Neuron (in vitro differentiated cells): ENCODE measurements around the gene TTC38.

Source experiments
- H2AFZ ChIP-seq: one replicate; pipeline ENCODE4 v1.6.1; 2013; ENCODE audit warnings: low read depth, mild to moderate bottlenecking, inconsistent platforms, low read length, moderate library complexity
- H3K27me3 ChIP-seq: one replicate; pipeline ENCODE4 v1.6.1; 2013; ENCODE audit warnings: low read length; ENCODE audit not compliant: insufficient read depth
- H3K36me3 ChIP-seq: one replicate; pipeline ENCODE4 v1.6.1; 2013; ENCODE audit warnings: low read length; ENCODE audit not compliant: insufficient read depth
- H3K4me1 ChIP-seq: one replicate; pipeline ENCODE4 v1.6.1; 2013; ENCODE audit warnings: low read length; ENCODE audit not compliant: insufficient read depth
- H3K4me3 ChIP-seq: 2 replicates; pipeline ENCODE4 v1.5.1; 2013; ENCODE audit warnings: mild to moderate bottlenecking, low read length, moderate library complexity
- H3K9me3 ChIP-seq: one replicate; pipeline ENCODE4 v1.6.1; 2013; ENCODE audit warnings: low read length

Gene TTC38

DNA sequence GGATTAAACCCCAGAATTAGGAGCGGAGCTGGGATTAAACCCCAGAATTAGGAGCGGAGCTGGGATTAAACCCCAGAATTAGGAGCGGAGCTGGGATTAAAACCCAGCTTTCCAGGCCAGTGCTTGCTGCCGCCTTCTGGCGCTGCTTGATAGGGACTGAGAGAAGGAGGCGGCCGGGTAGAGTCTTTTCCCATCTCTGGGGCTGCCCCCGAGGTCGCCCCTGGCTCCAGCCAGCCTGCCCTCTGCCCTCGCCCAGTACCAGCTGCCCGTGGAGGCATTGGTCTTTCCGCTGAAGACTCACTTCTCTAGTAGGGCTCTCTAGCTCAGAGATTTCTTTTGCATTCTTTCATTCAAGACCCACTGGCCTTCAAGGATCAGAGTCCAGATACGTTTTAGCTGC lies 72.9 kb downstream of the TTC38 start:
- Histone ChIP-seq H2AFZ (no peak overlapping the region), H3K36me3 (peaks cover 68% of the 10 kb centered on the region), H3K4me1 (peaks cover 12% of the 10 kb centered on the region), H3K4me3 (no peak overlapping the region), H3K9me3 (no peaks in the 10 kb centered on the region), H3K27me3 (no peaks in the 10 kb centered on the region)
